OCI-M2 (cell line): ENCODE data around the gene CDK14.
"Not testable (repeated sequence)": the region's sequence is repeated elsewhere in the genome, so short reads cannot be mapped to it uniquely, and the experiment has no call there.

Experiments used
- DNase-seq: peaks from one replicate; lab custom pipeline; 2025; ENCODE audit not compliant: unreplicated experiment; lab: John Stamatoyannopoulos, UW

The CDK14 gene

GRCh38 chr7:90715067-90715466 lies 118.9 kb downstream of the CDK14 start:
- no peak for DNase-seq

GRCh38 chr7:90717296-90718060 lies 121.4 kb downstream of the CDK14 start:
- DNase-seq, result no peak

- DNase-seq, result no peak
Observed at GRCh38 chr7:90719155-90719554, 123.0 kb downstream of the CDK14 start.

GRCh38 chr7:90720984-90721760 lies 125.1 kb downstream of the CDK14 start:
- no peak for DNase-seq

GRCh38 chr7:90721869-90722431 lies 125.8 kb downstream of the CDK14 start:
- no peak for DNase-seq

- no peak for DNase-seq
Observed at GRCh38 chr7:90723233-90723632, 127.1 kb downstream of the CDK14 start.

- no peak for DNase-seq
Observed at GRCh38 chr7:90723866-90724265, 127.7 kb downstream of the CDK14 start.

- DNase-seq, result no peak
Observed at GRCh38 chr7:90726120-90726519, 130.0 kb downstream of the CDK14 start.

- DNase-seq, result no peak
Observed at GRCh38 chr7:90726623-90727022, 130.5 kb downstream of the CDK14 start.

GRCh38 chr7:90727412-90727811 lies 131.3 kb downstream of the CDK14 start:
- DNase-seq, result no peak

- DNase-seq, result no peak
Observed at GRCh38 chr7:90728568-90728967, 132.4 kb downstream of the CDK14 start.

GRCh38 chr7:90735611-90736280 lies 139.6 kb downstream of the CDK14 start:
- not testable (repeated sequence) for DNase-seq

- DNase-seq, result no peak
Observed at GRCh38 chr7:90736316-90736715, 140.2 kb downstream of the CDK14 start.

- DNase-seq, result no peak
Observed at GRCh38 chr7:90736968-90737939, 141.1 kb downstream of the CDK14 start.

- no peak for DNase-seq
Observed at GRCh38 chr7:90738249-90738648, 142.1 kb downstream of the CDK14 start.

- DNase-seq, result no peak
Observed at GRCh38 chr7:90739716-90740115, 143.6 kb downstream of the CDK14 start.

- no peak for DNase-seq
Observed at GRCh38 chr7:90740386-90740785, 144.3 kb downstream of the CDK14 start.

GRCh38 chr7:90743626-90744025 lies 147.5 kb downstream of the CDK14 start:
- no peak for DNase-seq

- DNase-seq, result no peak
Observed at GRCh38 chr7:90747516-90747915, 151.4 kb downstream of the CDK14 start.

GRCh38 chr7:90749262-90749661 lies 153.1 kb downstream of the CDK14 start:
- DNase-seq, result no peak
